Neural progenitor cell (in vitro differentiated cells): Measurements from ENCODE around the gene ATG9A. TPM values are rescaled to one million over a fixed set of nuclear protein-coding genes. Genes with fewer than 3 reads are reported as not detected.
A peak's percentile ranks its signal among the peaks of the same experiment; 100 is the strongest.

Experiments used
- DNase-seq: peaks from one replicate; pipeline ENCODE4 v3.0.0-alpha.2; 2016; ENCODE audit warnings: low spot score
- H2AFZ ChIP-seq: fragments of 200-600 bp; sonication (generic); replicated peaks from 2 replicates; pipeline ENCODE4 v1.6.1; 2016; ENCODE audit warnings: antibody characterized with exemption
- H3F3A ChIP-seq: fragments of 200-600 bp; sonication (generic); 2 replicates; pipeline ENCODE4 v1.6.1; 2016; ENCODE audit warnings: antibody characterized with exemption, low read depth
- H3K27ac ChIP-seq: fragments of 200-600 bp; sonication (generic); 2 replicates; pipeline ENCODE4 v1.5.1; 2016; ENCODE audit warnings: mild to moderate bottlenecking
- H3K27me3 ChIP-seq: fragments of 200-600 bp; sonication (generic); 2 replicates; pipeline ENCODE4 v1.6.1; 2016; ENCODE audit warnings: mild to moderate bottlenecking, moderate library complexity
- H3K36me3 ChIP-seq: fragments of 200-600 bp; sonication (generic); 2 replicates; pipeline ENCODE4 v1.5.1; 2016
- H3K4me1 ChIP-seq: fragments of 200-600 bp; sonication (generic); 2 replicates; pipeline ENCODE4 v1.6.1; 2016; ENCODE audit warnings: mixed run types
- H3K4me2 ChIP-seq: fragments of 200-600 bp; sonication (generic); 2 replicates; pipeline ENCODE4 v1.6.1; 2016
- H3K4me3 ChIP-seq: fragments of 200-600 bp; sonication (generic); 2 replicates; pipeline ENCODE4 v1.5.1; 2016
- H3K79me2 ChIP-seq: fragments of 200-600 bp; sonication (generic); 2 replicates; pipeline ENCODE4 v1.6.1; 2016; ENCODE audit warnings: low read depth
- H3K9ac ChIP-seq: fragments of 200-600 bp; sonication (generic); 2 replicates; pipeline ENCODE4 v1.6.1; 2016
- H3K9me3 ChIP-seq: fragments of 200-600 bp; sonication (generic); 2 replicates; pipeline ENCODE4 v1.5.1; 2016; ENCODE audit warnings: low read depth
- H4K20me1 ChIP-seq: fragments of 200-600 bp; sonication (generic); 2 replicates; pipeline ENCODE4 v1.6.1; 2016; ENCODE audit warnings: low read depth
- H3K27ac Mint-ChIP-seq: 3 replicates; pipeline ENCODE4 v1.8.0; 2021; ENCODE audit warnings: mixed read lengths
- H3K27me3 Mint-ChIP-seq: 2 replicates; pipeline ENCODE4 v1.8.0; 2022; ENCODE audit warnings: low read depth, mild to moderate bottlenecking, inconsistent platforms, moderate library complexity, mixed read lengths; ENCODE audit not compliant: insufficient read depth
- H3K36me3 Mint-ChIP-seq: 3 replicates; pipeline ENCODE4 v1.8.0; 2021; ENCODE audit warnings: mixed read lengths
- H3K4me1 Mint-ChIP-seq: 3 replicates; pipeline ENCODE4 v1.8.0; 2021; ENCODE audit warnings: mixed read lengths
- H3K4me3 Mint-ChIP-seq: 3 replicates; pipeline ENCODE4 v1.8.0; 2021; ENCODE audit warnings: mild to moderate bottlenecking, moderate library complexity, mixed read lengths
- H3K9me3 Mint-ChIP-seq: 3 replicates; pipeline ENCODE4 v1.8.0; 2020; ENCODE audit warnings: mixed read lengths
- CTCF ChIP-seq: fragments of 200-600 bp; sonication (generic); IDR thresholded peaks from 2 replicates; pipeline ENCODE4 v1.5.1; 2017; ENCODE audit warnings: antibody characterized with exemption, mild to moderate bottlenecking
- EZH2 ChIP-seq: fragments of 200-600 bp; sonication (generic); IDR thresholded peaks from 2 replicates; pipeline ENCODE4 v1.6.1; 2017; ENCODE audit warnings: antibody characterized with exemption, mild to moderate bottlenecking, moderate library complexity
- EZH2phosphoT487 ChIP-seq: fragments of 200-600 bp; sonication (generic); IDR thresholded peaks from 2 replicates; pipeline ENCODE4 v1.6.1; 2017; ENCODE audit warnings: antibody characterized with exemption
- total RNA-seq: library from RNA; depleted of rRNA; stranded (reverse); fragments of >200 nt; gene quantifications from 2 replicates; pipeline ENCODE4 v1.2.3, GENCODE V29; 2015; ENCODE audit warnings: low replicate concordance

Gene ATG9A
- total RNA-seq, 1 donor from 2014 or later = 32.7 TPM

- Histone ChIP-seq H3K4me3 (peak overlapping the region; percentile 47), H3F3A (peaks cover 27% of the 10 kb centered on the region), H3K4me2 (peak overlapping the region; percentile 79), H4K20me1 (peaks cover 10% of the 10 kb centered on the region), H2AFZ (peak overlapping the region; percentile 30), H3K9me3 (no peaks in the 10 kb centered on the region), H3K9ac (no peak overlapping the region), H3K4me1 (peaks cover 4% of the 10 kb centered on the region), H3K36me3 (no peaks in the 10 kb centered on the region), H3K27me3 (no peaks in the 10 kb centered on the region), H3K27ac (no peak overlapping the region), H3K79me2 (no peaks in the 10 kb centered on the region)
- Mint-ChIP-seq H3K36me3 (peaks cover 21% of the 10 kb centered on the region), H3K27ac (no peak overlapping the region), H3K9me3 (no peaks in the 10 kb centered on the region), H3K27me3 (peaks cover 14% of the 10 kb centered on the region), H3K4me3 (peak overlapping the region; percentile 90), H3K4me1 (peaks cover 19% of the 10 kb centered on the region)
- no peak for TF ChIP-seq EZH2phosphoT487
- TF ChIP-seq CTCF = no peak
- TF ChIP-seq EZH2 = no peak
- peak; percentile 86 for DNase-seq
These were observed 11.2 kb downstream of the ATG9A start for GRCh38 chr2:219218217-219218731.

- Mint-ChIP-seq H3K9me3 (no peaks in the 10 kb centered on the region), H3K4me1 (peaks cover 19% of the 10 kb centered on the region), H3K27me3 (peaks cover 16% of the 10 kb centered on the region), H3K4me3 (peak overlapping the region; percentile 75), H3K27ac (no peak overlapping the region), H3K36me3 (peaks cover 20% of the 10 kb centered on the region)
- H3K27me3 ChIP-seq = no peaks in the 10 kb centered on the region
- no peaks in the 10 kb centered on the region for H3K9me3 ChIP-seq
- H3K36me3 ChIP-seq = no peaks in the 10 kb centered on the region
- H2AFZ ChIP-seq = no peak overlapping the region
- no peak overlapping the region for H3K4me3 ChIP-seq
- no peaks in the 10 kb centered on the region for H3K79me2 ChIP-seq
- no peak for TF ChIP-seq EZH2
- TF ChIP-seq CTCF = no peak
- TF ChIP-seq EZH2phosphoT487 = no peak
- no peak for DNase-seq
- H3K4me1 ChIP-seq = peaks cover 4% of the 10 kb centered on the region
- H3K4me2 ChIP-seq = no peak overlapping the region
- no peak overlapping the region for H3K27ac ChIP-seq
- H4K20me1 ChIP-seq = peaks cover 10% of the 10 kb centered on the region
- H3K9ac ChIP-seq = no peak overlapping the region
- peaks cover 27% of the 10 kb centered on the region for H3F3A ChIP-seq
These were observed 12.9 kb downstream of the ATG9A start for GRCh38 chr2:219216535-219216915.

- Histone ChIP-seq H3F3A (peaks cover 27% of the 10 kb centered on the region), H3K27me3 (no peaks in the 10 kb centered on the region), H3K4me2 (no peak overlapping the region), H3K9ac (no peak overlapping the region), H3K4me1 (peaks cover 4% of the 10 kb centered on the region), H4K20me1 (peaks cover 10% of the 10 kb centered on the region), H3K4me3 (no peak overlapping the region), H3K27ac (no peak overlapping the region), H3K79me2 (no peaks in the 10 kb centered on the region), H2AFZ (no peak overlapping the region), H3K9me3 (no peaks in the 10 kb centered on the region), H3K36me3 (no peaks in the 10 kb centered on the region)
- Mint-ChIP-seq H3K27ac (no peak overlapping the region), H3K4me3 (no peak overlapping the region), H3K9me3 (no peaks in the 10 kb centered on the region), H3K27me3 (peaks cover 16% of the 10 kb centered on the region), H3K4me1 (peaks cover 19% of the 10 kb centered on the region), H3K36me3 (peaks cover 16% of the 10 kb centered on the region)
- DNase-seq = no peak
- no peak for TF ChIP-seq CTCF
- no peak for TF ChIP-seq EZH2phosphoT487
- TF ChIP-seq EZH2 = no peak
These were observed 13.4 kb downstream of the ATG9A start for GRCh38 chr2:219215871-219216534.
